ENCODE measurements around the gene PSORS1C1. TPM values are rescaled to one million over a fixed set of nuclear protein-coding genes. Genes with fewer than 3 reads are reported as not detected.

Gene PSORS1C1
- total and polyA plus RNA-seq, 2 experiments from 2014 or later, result 1.4 to 4.6 TPM

- H4K20me1 ChIP-seq (ENCODE audit: insufficient read depth, poor library complexity, severe bottlenecking), result no peaks in the 10 kb centered on the region
- 74% methylated on average over 8 of the region's 8 CpGs for WGBS (ENCODE audit: low lambda C conversion rate, missing lambda C conversion rate)
- H3K4me2 ChIP-seq, result no peak overlapping the region
- H3K27me3 ChIP-seq, result no peaks in the 10 kb centered on the region
- H3K9me3 ChIP-seq (ENCODE audit: low read depth), result no peaks in the 10 kb centered on the region
- no peak overlapping the region for H3K4me3 ChIP-seq
- H3K9me2 ChIP-seq (replicated peaks; ENCODE audit: insufficient read depth), result no peaks in the 10 kb centered on the region
- TF ChIP-seq CTCF (IDR thresholded peaks at IDR 0.05; ENCODE audit: poor library complexity), result no peak
- no peak for TF ChIP-seq EZH2phosphoT487 (IDR thresholded peaks at IDR 0.05; ENCODE audit: low read depth, severe bottlenecking, unreplicated experiment)
- TF ChIP-seq EZH2 (IDR thresholded peaks at IDR 0.05; ENCODE audit: borderline replicate concordance), result no peak
- H3K79me2 ChIP-seq, result no peaks in the 10 kb centered on the region
- no peak overlapping the region for H2AFZ ChIP-seq
- H3K27ac ChIP-seq, result no peak overlapping the region
- DNase-seq (ENCODE audit: low spot score), result no peak
- H3K36me3 ChIP-seq (replicated peaks; ENCODE audit: insufficient read depth, low read depth), result no peaks in the 10 kb centered on the region
- no peaks in the 10 kb centered on the region for H3K4me1 ChIP-seq (ENCODE audit: insufficient read depth)
Measured at GRCh38 chr6:31178143-31179041, 63.8 kb downstream of the PSORS1C1 start.

- H3K27ac ChIP-seq, result no peak overlapping the region
Measured at GRCh38 chr6:31179042-31179386, 64.4 kb downstream of the PSORS1C1 start.

DNA sequence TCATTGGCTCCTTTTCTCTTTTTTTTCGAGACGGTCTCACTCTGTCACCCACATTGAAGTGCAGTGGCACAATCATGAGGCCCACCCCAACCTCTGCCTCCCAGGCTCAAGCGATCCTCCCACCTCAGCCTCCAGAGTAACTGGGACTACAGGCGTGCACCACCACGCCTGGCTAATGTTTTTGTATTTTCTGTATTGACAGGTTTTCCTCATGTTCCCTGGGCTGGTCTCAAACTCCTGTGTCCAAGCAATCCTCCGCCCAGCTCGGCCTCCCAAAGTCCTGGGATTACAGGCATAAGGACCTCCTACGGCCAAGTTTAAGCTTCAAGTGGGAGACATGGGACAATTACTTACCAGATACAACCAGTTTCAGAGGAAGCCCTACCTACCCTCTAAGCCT is 65.3 kb downstream of the PSORS1C1 start:
- TF ChIP-seq CTCF (IDR thresholded peaks at IDR 0.05; ENCODE audit: poor library complexity) (no peak), EZH2phosphoT487 (IDR thresholded peaks at IDR 0.05; ENCODE audit: low read depth, severe bottlenecking, unreplicated experiment) (no peak), EZH2 (IDR thresholded peaks at IDR 0.05; ENCODE audit: borderline replicate concordance) (no peak)
- H2AFZ ChIP-seq, result no peak overlapping the region
- H3K27me3 ChIP-seq, result no peaks in the 10 kb centered on the region
- no peak overlapping the region for H3K4me2 ChIP-seq
- no peaks in the 10 kb centered on the region for H3K4me1 ChIP-seq (ENCODE audit: insufficient read depth)
- no peaks in the 10 kb centered on the region for H3K36me3 ChIP-seq (replicated peaks; ENCODE audit: insufficient read depth, low read depth)
- no peaks in the 10 kb centered on the region for H3K79me2 ChIP-seq
- 98% methylated on average over 8 of the region's 8 CpGs for WGBS (ENCODE audit: low lambda C conversion rate, missing lambda C conversion rate)
- H3K9me3 ChIP-seq (ENCODE audit: low read depth), result no peaks in the 10 kb centered on the region
- no peak overlapping the region for H3K27ac ChIP-seq
- H3K9me2 ChIP-seq (replicated peaks; ENCODE audit: insufficient read depth), result no peaks in the 10 kb centered on the region
- no peak for DNase-seq (ENCODE audit: low spot score)
- H4K20me1 ChIP-seq (ENCODE audit: insufficient read depth, poor library complexity, severe bottlenecking), result no peaks in the 10 kb centered on the region
- H3K4me3 ChIP-seq, result no peak overlapping the region

More at GRCh38 chr6:31179042-31179386, 64.4 kb downstream of the PSORS1C1 start:
- Histone ChIP-seq H3K79me2 (no peaks in the 10 kb centered on the region), H3K36me3 (replicated peaks; ENCODE audit: insufficient read depth, low read depth) (no peaks in the 10 kb centered on the region), H3K4me1 (ENCODE audit: insufficient read depth) (no peaks in the 10 kb centered on the region), H3K4me2 (no peak overlapping the region), H3K4me3 (no peak overlapping the region), H3K9me3 (ENCODE audit: low read depth) (no peaks in the 10 kb centered on the region), H3K27me3 (no peaks in the 10 kb centered on the region), H2AFZ (no peak overlapping the region), H4K20me1 (ENCODE audit: insufficient read depth, poor library complexity, severe bottlenecking) (no peaks in the 10 kb centered on the region), H3K9me2 (replicated peaks; ENCODE audit: insufficient read depth) (no peaks in the 10 kb centered on the region)
- WGBS (ENCODE audit: low lambda C conversion rate, missing lambda C conversion rate), result 86% methylated on average over 4 of the region's 4 CpGs
- TF ChIP-seq CTCF (IDR thresholded peaks at IDR 0.05; ENCODE audit: poor library complexity) (no peak), EZH2phosphoT487 (IDR thresholded peaks at IDR 0.05; ENCODE audit: low read depth, severe bottlenecking, unreplicated experiment) (no peak), EZH2 (IDR thresholded peaks at IDR 0.05; ENCODE audit: borderline replicate concordance) (no peak)
- DNase-seq (ENCODE audit: low spot score), result no peak
